Measurements from ENCODE around the gene MBOAT1. TPM values are rescaled to one million over a fixed set of nuclear protein-coding genes. Genes with fewer than 3 reads are reported as not detected.
"Not testable (repeated sequence)": the region's sequence is repeated elsewhere in the genome, so short reads cannot be mapped to it uniquely, and the experiment has no call there.

The MBOAT1 gene
- total RNA-seq, 8 experiments from 2014 or later = 0.46 to 3.6 (median 1.4) TPM

DNA sequence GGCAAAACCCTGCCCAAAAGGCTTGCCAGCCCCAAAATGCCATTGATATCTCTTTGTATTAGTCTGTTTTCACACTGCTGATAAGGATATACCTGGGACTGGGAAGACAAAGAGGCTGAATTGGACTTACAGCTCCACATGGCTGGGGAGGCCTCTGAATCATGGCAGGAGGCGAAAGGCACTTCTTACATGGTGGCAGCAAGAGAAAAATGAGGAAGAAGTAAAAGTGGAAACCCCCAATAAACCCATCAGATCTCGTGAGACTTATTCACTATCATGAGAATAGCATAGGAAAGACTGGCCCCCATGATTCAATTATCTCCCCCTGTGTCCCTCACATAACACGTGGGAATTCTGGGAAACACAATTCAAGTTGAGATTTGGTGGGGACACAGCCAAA is 28.6 kb downstream of the MBOAT1 start:
- 59 to 88% (median 80%) methylated on average over 1 to 3 of the region's 3 CpGs; no CpG with 5 or more reads in 3 of the 10 experiments for WGBS, 10 experiments
- no peak overlapping the region for H3K4me3 ChIP-seq
- no peaks in the 10 kb centered on the region for H3K4me1 ChIP-seq (replicated peaks in 1 of 2)
- in situ Hi-C loops (cut with MboI; ENCODE audit: low pct_unique_long_range_greater_than_20kb in 2 of 9, low sequenced_read_pairs in 9 of 9, unreplicated experiment in 9 of 9) = no loop called here
- H3K27ac ChIP-seq = no peak overlapping the region
- ATAC-seq (replicated peaks in 6 of 8) = no peak

DNA sequence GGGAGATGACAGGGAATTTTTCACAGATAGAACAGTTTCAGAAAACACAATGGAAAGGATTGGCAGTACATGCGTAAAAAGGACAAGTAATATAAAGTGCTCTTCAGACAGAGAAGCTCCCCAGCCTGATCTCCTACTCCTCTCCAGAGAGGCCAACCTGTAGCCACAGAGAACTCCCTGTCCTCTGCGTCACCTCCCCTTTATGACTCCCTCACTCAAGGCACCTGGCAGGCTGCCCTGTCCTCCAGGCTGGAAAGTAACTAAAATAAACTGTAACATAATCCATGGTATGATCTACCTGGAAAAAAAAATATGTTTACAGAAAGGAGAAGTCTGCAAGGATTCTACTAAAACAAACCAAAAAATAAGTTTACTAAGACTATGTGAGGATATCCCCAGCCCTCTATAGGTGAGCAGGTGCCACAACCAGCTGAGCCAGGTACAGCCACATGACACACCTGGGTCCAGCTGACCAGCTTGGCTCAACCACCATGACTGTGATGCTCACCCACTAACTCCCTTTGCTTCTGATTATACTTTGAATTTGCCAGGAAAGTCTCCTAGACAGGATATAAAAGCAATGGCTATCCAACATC is 29.2 kb downstream of the MBOAT1 start:
- Histone ChIP-seq H3K4me3 (no peak overlapping the region), H3K4me1 (replicated peaks in 1 of 2) (no peaks in the 10 kb centered on the region), H3K27ac (no peak overlapping the region)
- no peak for ATAC-seq (replicated peaks in 6 of 8)
- in situ Hi-C loops (cut with MboI; ENCODE audit: low pct_unique_long_range_greater_than_20kb in 2 of 9, low sequenced_read_pairs in 9 of 9, unreplicated experiment in 9 of 9) = no loop called here
- WGBS, 10 experiments = 64 to 100% (median 93%) methylated on average over 1 to 2 of the region's 2 CpGs; no CpG with 5 or more reads in 4 of the 10 experiments

DNA sequence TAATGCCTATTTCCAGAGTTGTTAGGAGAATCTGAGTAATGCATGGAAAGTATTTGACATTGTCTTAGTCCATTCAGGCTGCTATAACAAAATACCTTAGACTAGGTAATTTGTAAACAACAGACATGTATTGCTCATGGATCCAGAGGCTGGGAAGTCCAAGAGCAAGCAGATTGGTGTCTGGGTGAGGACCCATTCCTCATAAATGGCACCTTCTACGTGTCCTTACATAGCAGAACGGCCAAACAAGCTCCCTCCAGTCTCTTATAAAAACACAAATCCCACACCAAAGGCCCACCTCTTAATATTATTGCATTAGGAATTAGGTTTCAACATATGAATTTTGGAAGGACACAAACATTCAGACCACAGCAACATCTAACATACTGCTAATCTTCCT is 30.2 kb downstream of the MBOAT1 start:
- in situ Hi-C loops (cut with MboI; ENCODE audit: low pct_unique_long_range_greater_than_20kb in 2 of 9, low sequenced_read_pairs in 9 of 9, unreplicated experiment in 9 of 9) = no loop called here
- no peak for ATAC-seq (replicated peaks in 6 of 8)
- Histone ChIP-seq H3K27ac (no peak overlapping the region), H3K4me1 (replicated peaks in 1 of 2) (no peaks in the 10 kb centered on the region), H3K4me3 (no peak overlapping the region)
- 45 to 80% (median 80%) methylated on average over 1 to 2 of the region's 2 CpGs; no CpG with 5 or more reads in 4 of the 10 experiments for WGBS, 10 experiments

DNA sequence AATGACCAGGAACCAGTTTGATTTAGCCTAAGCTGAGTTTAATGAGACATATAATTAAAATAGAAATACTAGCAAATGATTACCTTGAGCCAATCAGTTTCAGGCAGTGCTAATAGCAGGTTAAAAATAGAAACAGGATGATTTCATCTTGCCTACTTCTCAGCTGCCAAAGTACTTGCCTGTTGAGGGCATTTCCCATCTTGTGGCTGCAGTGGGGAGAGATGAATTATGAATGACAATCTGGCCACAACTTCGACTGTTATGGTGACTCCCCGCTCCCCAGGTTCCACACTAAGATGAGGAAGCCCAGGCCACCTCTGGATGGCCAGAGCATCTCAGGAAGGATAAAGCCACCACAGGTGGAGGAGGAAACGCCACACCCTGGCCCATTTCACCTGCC is 31.3 kb downstream of the MBOAT1 start:
- WGBS, 10 experiments = 25 to 92% (median 83%) methylated on average over 1 to 2 of the region's 3 CpGs; no CpG with 5 or more reads in 4 of the 10 experiments
- in situ Hi-C loops (cut with MboI; ENCODE audit: low pct_unique_long_range_greater_than_20kb in 2 of 9, low sequenced_read_pairs in 9 of 9, unreplicated experiment in 9 of 9) = no loop called here
- Histone ChIP-seq H3K4me3 (no peak overlapping the region), H3K27ac (no peak overlapping the region), H3K4me1 (replicated peaks in 1 of 2) (no peaks in the 10 kb centered on the region)
- ATAC-seq (replicated peaks in 6 of 8) = peak in 2 of 8 experiments; percentile 26 to 52

DNA sequence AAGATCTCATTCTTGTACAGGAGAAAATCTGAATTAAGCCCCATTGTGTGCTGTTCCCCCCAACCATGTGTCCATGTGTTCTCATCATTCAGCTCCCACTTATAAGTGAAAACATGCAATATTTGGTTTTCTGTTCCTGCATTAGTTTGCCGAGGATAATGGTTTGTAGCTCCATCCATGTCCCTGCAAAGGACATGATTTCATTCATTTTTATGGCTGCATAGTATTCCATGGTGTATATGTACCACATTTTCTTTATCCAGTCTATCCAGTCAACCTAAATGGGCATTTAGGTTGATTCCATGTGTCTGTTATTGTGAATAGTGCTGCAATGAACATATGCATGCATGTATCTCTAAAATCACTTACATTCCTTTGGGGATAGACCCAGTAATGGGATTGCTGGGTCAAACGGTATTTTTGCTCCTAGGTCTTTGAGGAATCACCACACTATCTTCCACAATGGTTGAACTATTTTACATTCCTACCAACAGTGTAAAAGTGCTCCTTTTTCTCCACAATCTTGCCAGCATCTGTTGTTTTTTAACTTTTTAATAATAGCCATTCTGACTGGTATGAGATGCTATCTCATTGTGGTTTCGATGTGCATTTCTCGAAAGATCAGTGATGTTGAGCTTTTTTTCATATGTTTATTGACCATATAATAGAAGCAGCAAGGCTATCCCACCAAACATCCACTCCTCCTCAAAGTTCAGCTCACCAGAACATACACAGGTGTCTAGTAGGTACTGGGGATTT is 32.8 kb downstream of the MBOAT1 start:
- H3K4me3 ChIP-seq; in situ Hi-C loops (cut with MboI; ENCODE audit: low pct_unique_long_range_greater_than_20kb in 2 of 9, low sequenced_read_pairs in 9 of 9, unreplicated experiment in 9 of 9); ATAC-seq (replicated peaks in 6 of 8); H3K27ac ChIP-seq; H3K4me1 ChIP-seq (replicated peaks in 1 of 2): not testable (repeated sequence)
- WGBS, 10 experiments = 35 to 100% (median 84%) methylated on average over 2 to 4 of the region's 4 CpGs

DNA sequence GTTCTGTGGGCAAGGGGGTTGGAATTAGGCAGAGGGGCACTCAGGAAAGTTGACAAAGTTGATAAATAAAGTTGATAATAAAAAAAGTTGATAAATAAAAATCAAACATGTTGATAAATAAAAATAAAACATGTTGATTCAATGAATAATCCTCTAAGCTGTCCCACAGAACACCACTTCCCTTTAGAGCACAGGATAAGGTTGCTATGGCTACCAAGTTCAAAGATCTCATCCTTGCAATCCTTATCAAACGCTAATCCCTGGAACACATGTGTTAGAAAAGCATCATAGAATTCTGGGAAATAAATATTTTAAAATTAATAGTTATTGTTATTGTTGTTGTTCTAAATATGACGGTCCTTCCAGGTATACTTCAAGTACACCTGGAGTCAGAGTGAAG is 33.9 kb downstream of the MBOAT1 start:
- Histone ChIP-seq H3K4me1 (replicated peaks in 1 of 2) (no peaks in the 10 kb centered on the region), H3K27ac (no peak overlapping the region), H3K4me3 (no peak overlapping the region)
- in situ Hi-C loops (cut with MboI; ENCODE audit: low pct_unique_long_range_greater_than_20kb in 2 of 9, low sequenced_read_pairs in 9 of 9, unreplicated experiment in 9 of 9) = no loop called here
- no peak for ATAC-seq (replicated peaks in 6 of 8)
- 59 to 100% (median 83%) methylated on average over 1 to 2 of the region's 2 CpGs; no CpG with 5 or more reads in 1 of the 10 experiments for WGBS, 10 experiments

DNA sequence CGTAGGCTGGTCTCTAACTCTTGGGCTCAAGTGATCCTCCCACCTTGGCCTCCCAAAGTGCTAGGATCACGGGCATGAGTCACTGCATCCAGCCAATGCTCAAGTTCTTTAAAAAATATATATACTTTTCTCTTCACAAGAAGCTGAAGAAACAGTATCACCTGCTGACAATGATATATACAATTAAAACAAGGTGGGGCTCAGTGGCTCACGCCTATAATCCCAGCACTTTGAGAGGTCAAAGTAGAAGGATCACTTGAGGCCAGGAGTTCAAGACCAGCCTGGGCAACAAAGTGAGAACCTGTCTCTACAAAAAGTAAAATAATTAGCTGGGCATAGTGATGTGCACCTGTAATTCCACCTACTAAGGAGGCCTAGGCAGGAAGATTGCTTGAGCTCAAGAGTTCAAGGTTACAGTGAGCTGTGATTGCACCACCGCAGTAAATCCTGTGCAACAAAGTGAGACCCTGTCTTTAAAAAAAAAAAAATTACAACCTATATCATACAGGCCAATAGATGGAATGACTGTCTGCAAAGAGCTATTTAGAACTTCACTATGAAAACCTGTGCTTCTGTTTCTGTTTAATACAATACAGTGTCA is 36.4 kb downstream of the MBOAT1 start:
- Histone ChIP-seq H3K4me3 (no peak overlapping the region), H3K4me1 (replicated peaks in 1 of 2) (no peaks in the 10 kb centered on the region), H3K27ac (no peak overlapping the region)
- 40 to 100% (median 97%) methylated on average over 1 to 4 of the region's 4 CpGs; no CpG with 5 or more reads in 2 of the 10 experiments for WGBS, 10 experiments
- in situ Hi-C loops (cut with MboI; ENCODE audit: low pct_unique_long_range_greater_than_20kb in 2 of 9, low sequenced_read_pairs in 9 of 9, unreplicated experiment in 9 of 9) = no loop called here
- ATAC-seq (replicated peaks in 6 of 8) = no peak

DNA sequence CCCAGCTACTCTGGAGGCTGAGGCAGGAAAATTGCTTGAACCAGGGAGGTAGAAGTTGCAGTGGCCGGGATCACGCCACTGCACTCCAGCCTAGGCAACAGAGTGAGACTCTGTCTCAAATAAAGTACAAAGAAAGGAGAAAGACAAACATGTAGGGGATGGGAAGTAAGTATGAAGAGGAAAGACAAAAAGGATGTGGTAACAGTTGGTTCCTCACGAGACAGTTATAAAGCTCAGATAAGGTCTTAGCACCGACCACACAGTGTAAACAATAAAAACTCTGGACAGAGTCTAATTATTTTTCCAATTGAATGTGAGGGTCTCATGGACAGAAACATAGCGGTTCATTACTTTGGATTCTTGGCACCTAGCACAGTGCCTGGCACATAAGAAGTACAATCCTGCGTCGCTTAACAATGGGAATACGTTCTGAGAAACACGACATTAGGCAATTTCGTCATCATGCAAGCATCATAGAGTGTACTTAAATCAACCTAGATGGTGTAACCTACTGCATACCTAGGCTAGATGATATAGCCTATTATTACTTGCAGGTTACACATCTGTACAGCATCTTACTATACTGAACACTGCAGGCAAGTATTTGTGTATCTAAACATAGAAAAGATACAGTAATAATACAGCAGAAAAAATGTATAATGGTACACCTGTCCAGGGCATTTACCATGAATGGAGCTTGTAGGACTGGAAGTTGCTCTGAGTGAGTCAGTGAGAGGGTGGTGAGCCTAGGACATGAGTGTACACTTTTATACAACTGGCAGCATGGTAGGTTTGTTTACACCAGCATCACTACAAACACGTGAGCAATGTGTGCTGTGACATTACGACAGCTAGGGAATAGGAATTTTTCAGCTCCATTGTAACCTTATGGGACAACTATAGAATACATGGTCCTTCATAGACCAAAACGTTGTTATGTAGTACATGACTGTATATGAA is 38.2 kb downstream of the MBOAT1 start:
- no peak overlapping the region for H3K4me3 ChIP-seq
- WGBS, 10 experiments = 71 to 98% (median 92%) methylated on average over 3 to 12 of the region's 13 CpGs
- ATAC-seq (replicated peaks in 6 of 8) = no peak

DNA sequence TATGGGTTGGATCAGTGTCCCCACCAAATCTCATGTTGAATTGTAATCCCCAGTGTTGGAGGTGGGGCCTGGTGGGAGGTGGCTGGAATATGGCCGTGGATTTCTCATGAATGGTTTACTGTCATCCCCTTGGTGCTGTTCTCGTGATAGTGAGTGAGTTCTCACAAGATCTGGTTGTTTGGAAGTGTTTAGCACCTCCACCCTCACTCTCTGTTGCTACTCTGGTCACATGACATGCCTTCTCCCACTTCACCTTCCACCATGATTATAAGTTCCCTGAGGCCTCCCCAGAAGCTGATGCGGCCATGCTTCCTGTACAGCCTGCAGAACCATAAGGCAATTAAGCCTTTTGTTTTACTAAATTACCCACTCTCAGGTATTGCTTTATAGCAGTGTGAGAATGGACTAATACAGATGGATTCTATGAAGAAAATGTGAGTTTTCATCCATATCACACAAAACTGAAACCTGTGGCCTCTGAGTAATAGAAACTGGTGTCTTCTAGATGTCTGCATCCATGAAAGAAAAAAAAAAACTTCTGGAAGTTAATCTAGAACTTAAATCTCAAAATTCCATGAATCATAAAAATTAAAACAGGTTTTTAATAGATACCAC is 39.3 kb downstream of the MBOAT1 start:
- in situ Hi-C loops (cut with MboI; ENCODE audit: low pct_unique_long_range_greater_than_20kb in 2 of 9, low sequenced_read_pairs in 9 of 9, unreplicated experiment in 9 of 9) = no loop called here
- no peak overlapping the region for H3K27ac ChIP-seq
- no peak overlapping the region for H3K4me3 ChIP-seq
- no peaks in the 10 kb centered on the region for H3K4me1 ChIP-seq (replicated peaks in 1 of 2)
- WGBS, 10 experiments = 72 to 100% (median 80%) methylated on average over 1 to 3 of the region's 3 CpGs; no CpG with 5 or more reads in 4 of the 10 experiments
- no peak for ATAC-seq (replicated peaks in 6 of 8)

More for the DNA sequence above, 38.2 kb downstream of the MBOAT1 start:
- Histone ChIP-seq H3K4me1 (replicated peaks in 1 of 2) (no peaks in the 10 kb centered on the region), H3K27ac (no peak overlapping the region)
- in situ Hi-C loops (cut with MboI; ENCODE audit: low pct_unique_long_range_greater_than_20kb in 2 of 9, low sequenced_read_pairs in 9 of 9, unreplicated experiment in 9 of 9) = no loop called here

DNA sequence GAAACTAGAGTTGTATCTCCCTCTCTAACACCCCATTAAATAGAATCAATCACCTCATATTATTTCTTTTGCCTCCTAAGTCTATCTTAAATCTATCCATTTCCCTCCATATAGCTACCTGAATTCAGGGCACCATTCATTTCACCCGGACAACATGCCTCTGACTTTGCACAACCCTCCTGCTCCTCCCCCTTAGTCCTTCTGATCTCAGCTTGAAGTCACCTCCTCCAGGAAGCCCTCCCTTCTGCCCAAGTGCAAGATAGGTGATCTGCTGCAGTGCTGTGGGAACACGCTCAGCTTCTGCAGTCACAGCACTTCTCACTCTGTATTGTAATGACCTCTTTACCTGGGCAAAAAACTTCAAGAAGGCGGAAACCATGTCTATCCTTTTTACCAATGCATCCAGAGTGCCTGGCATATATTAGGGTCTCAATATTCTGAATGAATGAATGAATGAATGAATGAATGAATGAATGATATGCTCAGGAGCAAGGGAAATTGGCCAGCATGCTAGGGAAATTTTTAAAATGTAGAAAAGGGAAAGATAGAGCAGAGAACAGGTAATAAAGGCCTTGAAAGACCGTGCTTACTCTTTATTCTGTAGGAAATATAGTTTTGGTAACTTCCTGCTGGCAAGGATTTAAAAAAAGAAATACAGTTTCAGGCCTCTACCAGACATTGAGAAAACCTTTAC is 41.7 kb downstream of the MBOAT1 start:
- Histone ChIP-seq H3K4me1 (replicated peaks in 1 of 2) (no peaks in the 10 kb centered on the region), H3K4me3 (no peak overlapping the region), H3K27ac (no peak overlapping the region)
- in situ Hi-C loops (cut with MboI; ENCODE audit: low pct_unique_long_range_greater_than_20kb in 2 of 9, low sequenced_read_pairs in 9 of 9, unreplicated experiment in 9 of 9) = no loop called here
- no peak for ATAC-seq (replicated peaks in 6 of 8)
- WGBS, 10 experiments = 61 to 100% (median 76%) methylated on average over 1 to 4 of the region's 4 CpGs

DNA sequence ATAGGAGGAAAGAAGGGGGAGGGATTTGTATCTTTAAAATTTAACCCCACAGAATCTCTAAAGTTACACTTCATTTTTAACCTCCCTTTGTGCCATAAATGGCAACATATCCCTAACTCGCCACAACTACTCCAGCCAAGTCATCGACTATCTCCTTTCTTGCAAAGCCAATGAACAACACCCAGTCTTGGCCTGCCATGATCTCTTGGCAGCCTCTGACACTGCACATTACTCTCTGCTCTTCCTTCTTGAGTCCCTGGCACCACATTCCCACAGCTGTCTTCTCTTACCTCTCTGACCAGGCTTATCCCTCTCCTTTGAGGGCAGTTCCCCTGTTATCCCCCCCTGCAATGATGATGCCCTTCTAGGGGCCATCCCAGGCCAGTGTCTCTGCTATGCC is 42.5 kb downstream of the MBOAT1 start:
- H3K4me1 ChIP-seq (replicated peaks in 1 of 2) = no peaks in the 10 kb centered on the region
- in situ Hi-C loops (cut with MboI; ENCODE audit: low pct_unique_long_range_greater_than_20kb in 2 of 9, low sequenced_read_pairs in 9 of 9, unreplicated experiment in 9 of 9) = no loop called here
- H3K27ac ChIP-seq = no peak overlapping the region
- 32 to 100% (median 80%) methylated on average over 1 to 2 of the region's 2 CpGs; no CpG with 5 or more reads in 2 of the 10 experiments for whole genome bisulfite sequencing, 10 experiments
- ATAC-seq (replicated peaks in 6 of 8) = no peak
- no peak overlapping the region for H3K4me3 ChIP-seq

DNA sequence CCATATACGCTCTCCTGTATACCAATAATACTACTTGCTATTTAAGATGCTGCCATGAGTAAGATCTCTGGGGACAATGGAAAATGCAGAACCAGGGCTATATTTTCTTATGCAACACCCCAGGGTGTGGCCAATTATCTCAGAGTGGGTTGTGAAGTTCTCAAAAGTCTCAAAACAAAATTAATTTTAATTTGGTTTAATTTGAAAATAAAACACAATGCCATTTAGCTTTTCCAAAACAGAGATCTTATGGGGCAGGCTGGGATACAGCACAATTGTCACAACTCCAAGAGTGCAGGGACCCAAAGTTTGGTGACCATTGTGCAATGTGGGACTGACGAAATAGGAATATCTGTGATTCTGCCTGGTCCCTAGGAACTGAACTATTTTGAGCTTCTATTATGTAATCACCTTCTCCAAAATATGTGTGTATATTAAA is 43.1 kb downstream of the MBOAT1 start:
- in situ Hi-C loops (cut with MboI; ENCODE audit: low pct_unique_long_range_greater_than_20kb in 2 of 9, low sequenced_read_pairs in 9 of 9, unreplicated experiment in 9 of 9) = no loop called here
- no peak overlapping the region for H3K4me3 ChIP-seq
- 0 to 100% (median 97%) methylated on average over 1 to 2 of the region's 2 CpGs for WGBS, 10 experiments
- ATAC-seq (replicated peaks in 6 of 8) = peak in 2 of 8 experiments; percentile 39 to 62
- no peak overlapping the region for H3K27ac ChIP-seq
- no peaks in the 10 kb centered on the region for H3K4me1 ChIP-seq (replicated peaks in 1 of 2)

Data from motor neuron (in vitro differentiated cells).